D721Med (cell line): Measurements from ENCODE around the gene SMAP1.

Experiments used
- DNase-seq: peaks from one replicate; pipeline ENCODE4 v3.0.0; 2011; ENCODE audit warnings: low spot score; ENCODE audit not compliant: insufficient read length
- FAIRE-seq: peaks from 2 replicates; lab custom pipeline; 2011; peaks lifted over from hg19 to GRCh38; lab: Jason Lieb, UNC
- CTCF ChIP-seq: IDR thresholded peaks from 2 replicates; pipeline ENCODE4 v1.5.1; 2012; ENCODE audit warnings: mild to moderate bottlenecking, control low read depth; ENCODE audit not compliant: insufficient read depth; ENCODE audit errors: missing control alignments

SMAP1 gene

GRCh38 chr6:70693887-70694286, 26.2 kb downstream of the SMAP1 start:
- no peak for TF ChIP-seq CTCF
- DNase-seq, result no peak
- no peak for FAIRE-seq

- DNase-seq (no peak), FAIRE-seq (no peak)
- no peak for TF ChIP-seq CTCF
These were observed 26.7 kb downstream of the SMAP1 start for GRCh38 chr6:70694371-70694770.

GRCh38 chr6:70700922-70701876, 33.5 kb downstream of the SMAP1 start:
- FAIRE-seq, result no peak
- no peak for TF ChIP-seq CTCF
- DNase-seq, result no peak

GRCh38 chr6:70705772-70706171, 38.1 kb downstream of the SMAP1 start:
- FAIRE-seq, result no peak
- DNase-seq, result no peak
- TF ChIP-seq CTCF, result no peak

GRCh38 chr6:70706491-70707123, 38.9 kb downstream of the SMAP1 start:
- TF ChIP-seq CTCF, result peak; percentile 63
- DNase-seq, result no peak
- peak; percentile 25 for FAIRE-seq

- DNase-seq (no peak), FAIRE-seq (no peak)
- no peak for TF ChIP-seq CTCF
These were observed 40.2 kb downstream of the SMAP1 start for GRCh38 chr6:70707893-70708292.
